Measurements from ENCODE around the gene DLEC1. TPM values are rescaled to one million over a fixed set of nuclear protein-coding genes. Genes with fewer than 3 reads are reported as not detected.

Gene DLEC1
- total and polyA plus RNA-seq, 2 of the 4 experiments (the other 2 are of a cell fraction), result 0.03 TPM; not detected in 1

DNA sequence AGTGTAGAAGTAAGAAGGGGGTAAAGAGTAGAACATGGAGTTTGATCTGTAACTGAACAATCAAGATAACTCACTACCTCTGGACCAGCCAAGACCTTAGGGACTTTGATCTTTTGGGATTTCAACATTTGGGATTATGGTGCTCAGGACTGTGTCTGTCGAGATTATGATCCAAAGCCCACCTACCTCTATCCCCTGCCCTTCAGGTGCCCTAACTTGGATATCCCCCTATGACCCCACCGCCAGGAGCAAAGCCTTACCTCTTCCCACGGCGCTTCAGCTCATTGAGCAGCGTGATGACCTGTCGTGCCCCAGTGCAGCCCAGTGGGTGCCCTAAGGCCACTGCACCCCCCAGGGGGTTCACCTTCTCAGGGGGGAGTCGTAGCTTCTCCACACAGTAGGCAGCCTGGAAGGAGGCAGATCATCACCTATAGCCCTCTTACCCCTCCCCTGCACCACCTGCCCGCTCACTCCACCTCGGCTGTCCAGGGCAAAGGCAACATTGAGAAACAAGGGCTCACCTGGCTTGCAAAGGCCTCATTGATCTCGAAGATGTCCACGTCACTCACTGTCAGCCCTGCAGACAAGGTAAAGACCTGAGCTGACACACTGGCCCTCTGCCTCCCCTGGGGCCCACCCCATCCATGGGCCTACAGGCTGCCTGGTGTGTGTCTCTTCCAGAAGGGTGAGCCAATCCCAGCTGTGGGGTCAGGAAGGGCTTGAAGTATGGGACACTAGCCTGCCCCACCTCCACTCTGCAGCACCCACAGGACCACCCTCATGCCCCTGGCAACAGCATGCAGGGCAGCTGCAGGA lies 86.5 kb downstream of the DLEC1 start:
- 100% methylated on average over 2 of the region's 11 CpGs; no CpG with 5 or more reads in 1 of the 2 experiments for WGBS, 2 experiments (ENCODE audit: extremely low coverage in 2 of 2, insufficient read length in 1 of 2)
- Histone ChIP-seq H3K14ac (replicated peaks; ENCODE audit: low read depth, low read length) (no peak overlapping the region), H3K56ac (ENCODE audit: extremely low read depth, insufficient read depth, low read length) (no peak overlapping the region), H4K5ac (ENCODE audit: low read depth, low read length) (no peak overlapping the region), H2AK5ac (ENCODE audit: low read depth, low read length) (no peak overlapping the region), H3K23ac (ENCODE audit: low read depth, low read length) (no peak overlapping the region), H2BK15ac (ENCODE audit: low read depth, low read length) (no peak overlapping the region), H2AFZ (replicated peaks; ENCODE audit: low read length, poor library complexity) (no peak overlapping the region), H3K27ac (ENCODE audit: insufficient read depth, low read length) (no peak overlapping the region), H2BK5ac (ENCODE audit: low read depth, low read length, poor library complexity, severe bottlenecking) (no peak overlapping the region), H4K91ac (ENCODE audit: insufficient read depth, low read depth, low read length) (no peak overlapping the region), H2BK20ac (ENCODE audit: low read depth, low read length) (no peak overlapping the region), H3K36me3 (ENCODE audit: control insufficient read depth, insufficient read depth, low read length) (peaks cover 66% of the 10 kb centered on the region), H3K18ac (ENCODE audit: low read depth, low read length) (no peak overlapping the region), H3K4ac (ENCODE audit: low read depth, low read length) (no peak overlapping the region), H2BK120ac (ENCODE audit: low read depth, low read length) (no peak overlapping the region), H3K9me1 (ENCODE audit: insufficient read depth, low read length) (0 out of 2 replicates have a peak, but pooled peaks cover 4% of the 10 kb centered on the region), H3K9me3 (ENCODE audit: control insufficient read depth, insufficient read depth, low read length) (no peaks in the 10 kb centered on the region), H3K27me3 (ENCODE audit: control insufficient read depth, insufficient read depth, low read length) (no peaks in the 10 kb centered on the region), H3K4me2 (ENCODE audit: low read depth, low read length) (no peak overlapping the region), H3K4me3 (ENCODE audit: insufficient read depth, low read depth, low read length) (no peak overlapping the region), H3K9ac (ENCODE audit: low read depth, low read length) (no peak overlapping the region), H4K8ac (ENCODE audit: low read depth in 2 of 2, low read length in 2 of 2) (no peak overlapping the region), H4K20me1 (ENCODE audit: insufficient read depth, low read length) (no peaks in the 10 kb centered on the region), H3K79me1 (ENCODE audit: low read depth in 1 of 2, low read length in 2 of 2) (no peaks in the 10 kb centered on the region; a peak in 1 of 4 replicates), H3K4me1 (ENCODE audit: control insufficient read depth, insufficient read depth, low read length) (no peaks in the 10 kb centered on the region), H2AK9ac (replicated peaks; ENCODE audit: low read depth, low read length, poor library complexity) (no peak overlapping the region)
- ChIA-PET CTCF (no interaction called here), POLR2A (ENCODE audit: unreplicated experiment) (no interaction called here)
- DNase-seq (no peak), ATAC-seq (ENCODE audit: low read depth) (no peak)
- dilution Hi-C loops (cut with HindIII; ENCODE audit: low sequenced_read_pairs, unreplicated experiment), result no loop called here
- intact Hi-C loops (cut with micrococcal nuclease), result no loop called here
- no TSS peak for BruUV-seq (replicated peaks)
- in situ Hi-C loops (cut with MboI; ENCODE audit: low sequenced_read_pairs), result loop anchor here (10.0 kb wide), 1 partner anchor 219 kb away; the partner anchor contains the start of gene XYLB
- TF ChIP-seq BHLHE40 (IDR thresholded peaks at IDR 0.05; ENCODE audit: low read depth, low read length), result no peak
- no peak for TF ChIP-seq NFE2L2 (IDR thresholded peaks at IDR 0.05; ENCODE audit: low read depth, low read length)
- TF ChIP-seq RAD21 (IDR thresholded peaks at IDR 0.05; ENCODE audit: low read length), result no peak
- no peak for TF ChIP-seq RFX5 (IDR thresholded peaks at IDR 0.05; ENCODE audit: low read depth, low read length)
- TF ChIP-seq POLR2A (IDR thresholded peaks at IDR 0.05; ENCODE audit: low read depth, low read length), result no peak
- TF ChIP-seq MAFK (IDR thresholded peaks at IDR 0.05; ENCODE audit: low read depth, low read length), result no peak
- TF ChIP-seq FOS (IDR thresholded peaks at IDR 0.05; ENCODE audit: low read depth, low read length), result no peak
- TF ChIP-seq SMC3 (IDR thresholded peaks at IDR 0.05; ENCODE audit: low read depth, low read length), result no peak
- TF ChIP-seq CTCF (conservative IDR thresholded peaks at IDR 0.05; ENCODE audit: low read depth, low read length), result no peak
- TF ChIP-seq MXI1 (IDR thresholded peaks at IDR 0.05; ENCODE audit: borderline replicate concordance, low read depth, low read length), result no peak
- TF ChIP-seq, protein P1, sequence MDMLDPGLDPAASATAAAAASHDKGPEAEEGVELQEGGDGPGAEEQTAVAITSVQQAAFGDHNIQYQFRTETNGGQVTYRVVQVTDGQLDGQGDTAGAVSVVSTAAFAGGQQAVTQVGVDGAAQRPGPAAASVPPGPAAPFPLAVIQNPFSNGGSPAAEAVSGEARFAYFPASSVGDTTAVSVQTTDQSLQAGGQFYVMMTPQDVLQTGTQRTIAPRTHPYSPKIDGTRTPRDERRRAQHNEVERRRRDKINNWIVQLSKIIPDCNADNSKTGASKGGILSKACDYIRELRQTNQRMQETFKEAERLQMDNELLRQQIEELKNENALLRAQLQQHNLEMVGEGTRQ (IDR thresholded peaks at IDR 0.05; ENCODE audit: low read depth, low read length), result no peak
- TF ChIP-seq ELK1 (IDR thresholded peaks at IDR 0.05; ENCODE audit: borderline replicate concordance, low read depth, low read length), result no peak
- no peak for TF ChIP-seq CHD1 (IDR thresholded peaks at IDR 0.05; ENCODE audit: low read depth, low read length)
- TF ChIP-seq MAZ (IDR thresholded peaks at IDR 0.05; ENCODE audit: borderline replicate concordance, low read depth, low read length), result no peak
- no peak for TF ChIP-seq CEBPB (IDR thresholded peaks at IDR 0.05; ENCODE audit: low read depth, low read length)
